Naive B cell (primary cell): ENCODE results near the gene ADK. TPM values are rescaled to one million over a fixed set of nuclear protein-coding genes. Genes with fewer than 3 reads are reported as not detected.
"Not testable (repeated sequence)": the region's sequence is repeated elsewhere in the genome, so short reads cannot be mapped to it uniquely, and the experiment has no call there.

Experiments used
- ATAC-seq, 2 donors: fragments of 150-1000 bp; cut with Tn5 transposase; 2 replicates each; pipeline ENCODE4 v1.10.0; 2021; ENCODE audit warnings: low read depth in 2 of 2, mild to moderate bottlenecking in 2 of 2, moderate library complexity in 2 of 2
- DNase-seq: peaks from one replicate; pipeline ENCODE4 v3.0.0; 2022
- H3K27ac Mint-ChIP-seq, 6 donors: one replicate each; pipeline ENCODE4 v1.8.0; 2020 to 2022; ENCODE audit warnings: mild to moderate bottlenecking in 6 of 6, mixed read lengths in 6 of 6, moderate library complexity in 5 of 6, inconsistent platforms in 2 of 6
- H3K27me3 Mint-ChIP-seq, 3 donors: one replicate each; pipeline ENCODE4 v1.8.0; 2021 to 2022; ENCODE audit warnings: mixed read lengths in 3 of 3, mild to moderate bottlenecking in 1 of 3
- H3K36me3 Mint-ChIP-seq, 2 donors: one replicate each; pipeline ENCODE4 v1.8.0; 2020 to 2022; ENCODE audit warnings: mixed read lengths in 2 of 2, inconsistent platforms in 1 of 2, mild to moderate bottlenecking in 1 of 2
- H3K4me1 Mint-ChIP-seq, 3 donors: one replicate each; pipeline ENCODE4 v1.8.0; 2020 to 2022; ENCODE audit warnings: mixed read lengths in 3 of 3, inconsistent platforms in 1 of 3, mild to moderate bottlenecking in 1 of 3, moderate library complexity in 1 of 3
- H3K4me3 Mint-ChIP-seq, 8 donors: one replicate each; pipeline ENCODE4 v1.8.0; 2020 to 2022; ENCODE audit warnings: mild to moderate bottlenecking in 8 of 8, mixed read lengths in 8 of 8, moderate library complexity in 8 of 8, inconsistent platforms in 2 of 8
- H3K9me3 Mint-ChIP-seq, 7 donors: one replicate each; pipeline ENCODE4 v1.8.0; 2020 to 2022; ENCODE audit warnings: mixed read lengths in 7 of 7, mild to moderate bottlenecking in 5 of 7, inconsistent platforms in 2 of 7, moderate library complexity in 1 of 7
- polyA plus RNA-seq, 6 donors: library from polyadenylated mRNA; unstranded; fragments of 300-500 nt; fragmentation: Illumina TruSeq; gene quantifications; one replicate each; pipeline ENCODE4 v1.2.3, GENCODE V29; 2021; ENCODE audit warnings: low read depth in 6 of 6

ADK gene
- polyA plus RNA-seq, 6 donors from 2014 or later = 240 to 379 (median 288) TPM

DNA sequence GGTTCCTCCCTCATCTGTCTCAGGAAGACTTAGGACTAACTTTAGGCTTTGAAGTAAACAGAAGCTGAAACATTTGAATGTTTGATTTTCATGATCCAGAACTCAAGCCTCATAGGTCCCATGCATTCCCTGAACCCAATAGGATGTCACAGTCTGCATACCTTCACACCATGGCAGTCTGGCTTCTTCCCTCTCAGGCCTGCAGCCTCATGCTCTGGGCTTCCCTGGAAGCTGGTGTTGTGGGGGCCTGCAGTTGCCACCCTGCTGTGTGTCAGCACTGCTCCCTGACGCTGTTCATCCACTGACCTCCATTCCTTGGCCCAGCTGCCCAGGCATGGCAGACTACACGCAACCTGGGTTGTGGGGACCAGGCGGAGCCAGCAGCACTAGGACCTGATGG, 407.9 kb downstream of the ADK start:
- H3K36me3 Mint-ChIP-seq = peaks cover 4 to 15% of the 10 kb centered on the region in 2 donors
- no peak overlapping the region for H3K27ac Mint-ChIP-seq

DNA sequence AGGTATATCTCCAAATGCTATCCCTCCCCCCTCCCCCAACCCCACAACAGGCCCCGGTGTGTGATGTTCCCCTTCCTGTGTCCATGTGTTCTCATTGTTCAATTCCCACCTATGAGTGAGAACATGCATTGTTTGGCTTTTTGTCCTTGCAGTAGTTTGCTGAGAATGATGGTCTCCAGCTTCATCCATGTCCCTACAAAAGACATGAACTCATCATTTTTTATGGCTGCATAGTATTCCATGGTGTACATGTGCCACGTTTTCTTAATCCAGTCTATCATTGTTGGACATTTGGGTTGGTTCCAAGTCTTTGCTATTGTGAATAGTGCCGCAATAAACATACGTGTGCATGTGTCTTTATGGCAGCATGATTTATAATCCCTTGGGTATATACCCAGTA, 417.9 kb downstream of the ADK start:
- H3K36me3 Mint-ChIP-seq, ATAC-seq, H3K27me3 Mint-ChIP-seq, H3K4me3 Mint-ChIP-seq, H3K4me1 Mint-ChIP-seq, H3K27ac Mint-ChIP-seq, DNase-seq, H3K9me3 Mint-ChIP-seq: not testable (repeated sequence)

More for the DNA sequence above, 407.9 kb downstream of the ADK start:
- H3K4me3 Mint-ChIP-seq = no peak overlapping the region
- H3K4me1 Mint-ChIP-seq = no peaks in the 10 kb centered on the region
- DNase-seq (no peak), ATAC-seq (no peak)
- H3K27me3 Mint-ChIP-seq = no peaks in the 10 kb centered on the region
- peaks cover 0 to 2% (median 0%) of the 10 kb centered on the region in 7 donors for H3K9me3 Mint-ChIP-seq

DNA sequence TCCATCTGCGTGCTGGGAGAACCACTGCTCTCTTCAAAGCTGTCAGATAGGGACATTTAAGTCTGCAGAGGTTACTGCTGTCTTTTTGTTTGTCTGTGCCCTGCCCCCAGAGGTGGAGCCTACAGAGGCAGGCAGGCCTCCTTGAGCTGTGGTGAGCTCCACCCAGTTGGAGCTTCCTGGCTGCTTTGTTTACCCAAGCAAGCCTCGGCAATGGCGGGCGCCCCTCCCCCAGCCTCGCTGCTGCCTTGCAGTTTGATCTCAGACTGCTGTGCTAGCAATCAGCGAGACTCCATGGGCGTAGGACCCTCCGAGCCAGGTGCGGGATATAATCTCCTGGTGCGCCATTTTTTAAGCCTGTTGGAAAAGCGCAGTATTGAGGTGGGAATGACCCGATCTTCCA, 422.5 kb downstream of the ADK start:
- not testable (repeated sequence) for DNase-seq, H3K36me3 Mint-ChIP-seq, H3K4me3 Mint-ChIP-seq, ATAC-seq, H3K27me3 Mint-ChIP-seq, H3K9me3 Mint-ChIP-seq
- peak overlapping the region in 1 of 6 donors; percentile 68 for H3K27ac Mint-ChIP-seq
- H3K4me1 Mint-ChIP-seq = peaks cover 4 to 21% (median 15%) of the 10 kb centered on the region in 3 donors

DNA sequence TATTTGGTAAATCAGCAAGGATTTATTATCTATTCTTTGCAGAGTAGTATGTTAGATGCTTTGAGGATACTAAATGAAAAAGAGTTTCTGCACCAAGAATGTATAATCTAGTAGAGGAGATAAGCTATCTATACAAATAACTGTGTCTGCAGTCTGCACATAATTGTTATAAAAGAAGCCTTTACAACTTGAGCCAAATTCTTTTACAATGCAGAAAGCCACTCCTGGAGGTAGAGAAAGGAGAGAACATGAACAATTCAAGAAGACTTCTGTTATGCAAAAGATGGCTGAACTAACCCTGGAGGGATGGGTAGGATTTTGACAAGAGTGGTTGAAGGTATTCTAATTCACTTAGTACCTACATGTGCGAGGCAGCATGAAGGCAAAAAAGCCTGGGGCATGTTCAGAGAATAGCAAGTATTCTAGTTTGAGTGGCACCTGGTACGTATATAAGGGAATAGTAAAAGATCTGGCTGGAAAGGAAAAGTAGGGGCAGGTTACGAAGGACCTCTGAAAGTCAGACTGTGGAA, 424.2 kb downstream of the ADK start:
- Mint-ChIP-seq H3K36me3 (peaks cover under 1 to 7% of the 10 kb centered on the region in 2 donors), H3K4me1 (peaks cover 4 to 21% (median 15%) of the 10 kb centered on the region in 3 donors), H3K9me3 (peaks cover 0 to 4% (median 0%) of the 10 kb centered on the region in 7 donors), H3K4me3 (no peak overlapping the region), H3K27ac (peak overlapping the region in 2 of 6 donors; percentile 0 to 74), H3K27me3 (no peaks in the 10 kb centered on the region)
- DNase-seq (no peak), ATAC-seq (no peak)

DNA sequence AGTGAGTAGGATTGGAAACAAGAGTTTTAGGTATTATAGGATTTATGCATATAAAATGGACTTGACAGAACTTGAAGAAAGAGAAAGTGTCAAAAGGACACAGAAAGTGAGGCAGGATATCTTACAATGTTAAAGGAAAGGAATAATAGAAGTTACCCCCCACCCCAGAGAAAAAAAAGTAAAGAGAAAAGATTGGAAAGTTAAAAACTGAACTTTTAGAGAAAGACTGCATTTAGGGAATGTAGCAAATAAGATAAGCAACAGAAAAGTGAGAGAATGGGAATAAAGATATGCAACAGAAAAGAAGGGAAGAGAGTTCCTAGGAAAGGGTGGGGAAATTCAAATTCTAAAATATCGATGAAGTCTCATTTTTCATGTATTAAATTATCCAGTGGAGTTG, 424.9 kb downstream of the ADK start:
- no peak for DNase-seq
- Mint-ChIP-seq H3K9me3 (peaks cover 0 to 9% (median 5%) of the 10 kb centered on the region in 7 donors), H3K36me3 (peaks cover 7 to 12% of the 10 kb centered on the region in 2 donors), H3K4me1 (peaks cover 4 to 21% (median 15%) of the 10 kb centered on the region in 3 donors), H3K27me3 (no peaks in the 10 kb centered on the region), H3K4me3 (no peak overlapping the region), H3K27ac (peak overlapping the region in 2 of 6 donors; percentile 0 to 74)
- no peak for ATAC-seq

DNA sequence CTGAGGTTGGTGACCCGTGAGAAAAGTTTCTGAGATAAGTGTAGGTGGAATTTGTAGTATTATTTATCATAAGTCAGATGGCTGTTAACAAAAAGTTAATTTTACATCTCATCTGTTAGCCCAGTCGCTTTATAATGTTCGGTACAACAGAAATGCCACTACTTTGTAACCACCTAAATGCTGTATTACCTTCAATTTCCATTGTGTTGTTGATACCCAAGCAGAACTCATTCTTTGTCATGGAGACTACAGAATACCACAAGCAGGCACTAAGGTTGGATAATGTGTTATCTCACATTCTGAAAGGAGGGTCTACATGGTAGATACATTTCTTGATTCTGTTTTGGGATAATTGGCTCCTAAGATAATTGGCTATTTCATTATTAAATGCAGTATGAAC, 425.6 kb downstream of the ADK start:
- no peaks in the 10 kb centered on the region for H3K27me3 Mint-ChIP-seq
- ATAC-seq (no peak), DNase-seq (no peak)
- peaks cover 0 to 8% (median 6%) of the 10 kb centered on the region in 7 donors for H3K9me3 Mint-ChIP-seq
- H3K4me1 Mint-ChIP-seq = peaks cover 4 to 24% (median 18%) of the 10 kb centered on the region in 3 donors
- H3K27ac Mint-ChIP-seq = peak overlapping the region in 2 of 6 donors; percentile 19 to 56
- H3K4me3 Mint-ChIP-seq = no peak overlapping the region
- H3K36me3 Mint-ChIP-seq = peaks cover 14 to 16% of the 10 kb centered on the region in 2 donors

DNA sequence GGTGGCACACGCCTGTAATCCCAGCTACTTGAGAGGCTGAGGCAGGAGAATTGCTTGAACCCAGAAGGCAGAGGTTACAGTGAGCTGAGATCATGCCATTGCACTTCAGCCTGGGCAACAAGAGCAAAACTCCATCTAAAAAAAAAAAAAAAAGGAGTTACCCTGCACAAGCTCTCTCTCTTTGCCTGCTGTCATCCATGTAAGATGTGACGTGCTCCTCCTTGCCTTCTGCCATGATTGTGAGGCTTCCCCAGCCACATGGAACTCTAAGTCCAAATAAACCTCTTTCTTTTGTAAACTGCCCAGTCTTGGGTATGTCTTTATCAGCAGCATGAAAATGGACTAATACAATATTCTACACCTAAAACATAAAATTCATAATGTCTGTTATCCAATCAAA, 429.4 kb downstream of the ADK start:
- peak overlapping the region in 1 of 6 donors; percentile 74 for H3K27ac Mint-ChIP-seq
- peaks cover 15 to 16% of the 10 kb centered on the region in 2 donors for H3K36me3 Mint-ChIP-seq
- not testable (repeated sequence) for DNase-seq, H3K27me3 Mint-ChIP-seq, H3K4me3 Mint-ChIP-seq, H3K9me3 Mint-ChIP-seq, ATAC-seq
- H3K4me1 Mint-ChIP-seq = peaks cover 24 to 42% (median 28%) of the 10 kb centered on the region in 3 donors

DNA sequence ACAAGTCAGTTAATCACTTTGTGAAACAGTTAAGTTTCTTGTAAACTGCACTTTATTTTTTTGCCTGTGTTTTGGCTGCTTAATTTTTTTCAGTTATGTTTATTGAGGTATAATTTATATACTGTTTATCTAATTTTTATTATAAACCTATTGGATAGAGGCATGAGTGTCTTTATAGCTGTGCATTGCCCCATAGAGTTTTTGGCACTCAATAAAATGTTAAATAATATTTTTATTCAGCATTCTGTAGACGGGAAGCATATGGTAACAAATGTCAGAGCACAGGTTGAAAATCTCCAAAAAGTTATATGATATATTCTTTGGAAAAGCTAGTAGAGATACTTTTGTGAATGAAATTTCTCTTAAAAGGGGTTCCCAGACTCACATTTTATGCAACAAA, 431.5 kb downstream of the ADK start:
- no peak for ATAC-seq
- H3K27ac Mint-ChIP-seq = peak overlapping the region in 1 of 6 donors; percentile 33

DNA sequence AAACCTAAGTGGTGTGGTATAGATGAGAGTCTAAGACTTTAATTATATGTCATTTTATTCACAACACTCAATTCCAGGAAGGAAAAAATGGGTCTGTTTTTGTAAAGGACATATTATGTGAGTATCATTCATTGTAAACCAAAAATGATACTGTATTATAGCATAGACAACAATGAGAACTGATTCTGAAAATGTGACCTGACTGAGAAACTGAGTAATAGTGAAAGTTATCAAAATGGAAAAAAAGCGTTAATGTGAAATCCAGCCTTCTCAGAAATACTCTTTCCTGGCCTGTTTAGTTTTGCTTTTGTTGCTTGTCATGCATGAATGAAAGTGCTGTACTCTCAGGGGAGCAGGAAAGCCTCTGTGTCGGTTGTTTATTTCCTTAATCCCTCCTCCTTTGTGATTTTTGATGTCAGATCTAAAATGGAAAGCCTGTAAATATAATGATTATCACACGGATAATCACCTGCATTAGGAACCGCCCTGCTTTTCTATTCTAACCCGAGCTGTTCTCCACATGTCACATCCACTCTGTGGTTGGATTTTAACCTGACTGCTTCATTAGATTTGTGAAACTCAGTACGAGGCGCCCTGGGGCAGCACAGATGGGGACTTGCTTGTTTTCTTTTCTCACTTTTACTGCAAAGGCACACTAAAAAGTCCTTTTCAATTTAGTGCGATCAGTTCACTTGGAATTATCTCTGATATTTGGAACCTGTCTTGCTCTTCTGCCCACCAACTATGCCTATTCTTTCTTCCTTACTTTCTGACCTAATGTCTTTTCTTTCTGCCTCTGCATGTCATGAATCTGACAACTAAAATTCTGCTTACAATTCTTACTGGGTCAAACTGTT, 434.4 kb downstream of the ADK start:
- H3K4me1 Mint-ChIP-seq = peaks cover 39 to 59% (median 53%) of the 10 kb centered on the region in 3 donors
- H3K27me3 Mint-ChIP-seq = no peaks in the 10 kb centered on the region
- H3K36me3 Mint-ChIP-seq = peaks cover 7 to 12% of the 10 kb centered on the region in 2 donors
- DNase-seq (peak; percentile 45), ATAC-seq (peak; percentile 42 to 53)
- peak overlapping the region; percentile 53 to 94 (median 85) for H3K27ac Mint-ChIP-seq
- H3K4me3 Mint-ChIP-seq = peak overlapping the region; percentile 17 to 79 (median 69)
- H3K9me3 Mint-ChIP-seq = peaks cover 0 to 6% (median 4%) of the 10 kb centered on the region in 7 donors

More for the DNA sequence above, 431.5 kb downstream of the ADK start:
- Mint-ChIP-seq H3K9me3 (peaks cover 0 to 6% (median 5%) of the 10 kb centered on the region in 7 donors), H3K4me3 (no peak overlapping the region), H3K36me3 (peaks cover 9 to 15% of the 10 kb centered on the region in 2 donors), H3K4me1 (peaks cover 31 to 47% (median 39%) of the 10 kb centered on the region in 3 donors), H3K27me3 (no peaks in the 10 kb centered on the region)
- no peak for DNase-seq

DNA sequence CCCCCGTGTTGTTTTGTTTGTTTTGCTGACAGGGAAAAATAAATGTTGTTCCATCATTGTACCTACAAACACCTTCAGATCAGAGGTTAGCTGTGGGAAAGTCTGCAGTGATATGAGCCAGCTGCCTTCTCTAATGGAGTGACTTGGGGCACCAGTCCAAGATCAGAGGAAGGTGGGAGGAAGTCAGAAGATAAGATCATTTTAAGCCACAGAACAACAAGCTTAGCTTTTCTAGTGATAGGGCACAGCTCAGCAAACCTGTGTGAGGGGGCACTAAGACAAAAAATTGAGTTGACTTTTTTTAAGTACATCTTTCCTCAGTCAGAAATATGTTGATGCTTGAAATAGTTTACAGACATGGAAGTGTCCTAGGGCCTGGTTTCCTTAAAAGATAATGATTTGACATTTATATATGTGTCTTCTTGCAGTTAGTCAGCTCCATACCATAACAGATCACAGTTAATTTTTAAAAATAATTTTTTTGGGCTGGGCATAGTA, 435.1 kb downstream of the ADK start:
- DNase-seq (no peak), ATAC-seq (no peak)
- Mint-ChIP-seq H3K4me3 (peak overlapping the region; percentile 17 to 79 (median 69)), H3K36me3 (peaks cover 3 to 5% of the 10 kb centered on the region in 2 donors), H3K27ac (peak overlapping the region; percentile 53 to 94 (median 85)), H3K9me3 (peaks cover 0 to 3% (median 0%) of the 10 kb centered on the region in 7 donors), H3K27me3 (no peaks in the 10 kb centered on the region), H3K4me1 (peaks cover 38 to 59% (median 53%) of the 10 kb centered on the region in 3 donors)

DNA sequence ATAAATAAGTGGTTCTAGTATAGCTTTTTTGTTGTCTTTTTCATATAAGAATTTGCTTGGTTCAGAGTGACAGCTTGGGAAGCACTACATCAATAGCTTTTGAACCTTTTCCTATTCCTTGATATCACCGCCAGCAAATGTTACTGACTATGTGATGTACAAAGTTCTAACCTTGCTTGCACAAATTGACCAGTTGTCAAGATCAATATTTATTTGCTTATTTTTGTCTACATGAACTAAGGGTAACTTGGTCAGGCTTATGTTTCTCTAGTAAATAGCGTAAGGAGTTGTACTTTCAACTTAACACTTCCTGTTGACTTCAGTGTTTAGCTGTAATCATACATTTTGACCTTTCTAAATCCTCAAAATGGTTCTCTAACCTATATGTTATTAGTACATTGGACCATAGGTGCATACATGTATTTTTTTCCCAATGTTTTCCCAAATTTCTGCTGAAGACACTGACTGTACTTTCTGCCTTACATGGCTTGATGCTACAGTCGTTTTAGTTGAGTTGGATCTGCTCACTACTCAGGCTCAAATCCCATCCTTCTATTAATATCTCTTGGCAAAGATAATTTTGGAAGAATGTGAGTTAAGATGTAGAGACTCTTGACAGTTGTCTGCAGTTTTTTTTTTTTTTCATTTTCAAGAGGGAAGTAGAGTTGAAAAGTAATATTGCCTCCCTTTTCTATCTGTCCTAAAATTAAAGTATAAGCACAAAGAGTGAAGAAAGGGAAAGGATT, 436.3 kb downstream of the ADK start:
- ATAC-seq (no peak), DNase-seq (no peak)
- Mint-ChIP-seq H3K4me1 (peaks cover 35 to 53% (median 53%) of the 10 kb centered on the region in 3 donors), H3K9me3 (no peaks in the 10 kb centered on the region), H3K27ac (peak overlapping the region in 3 of 6 donors; percentile 67 to 90 (median 86)), H3K4me3 (no peak overlapping the region), H3K27me3 (no peaks in the 10 kb centered on the region), H3K36me3 (no peaks in the 10 kb centered on the region)

DNA sequence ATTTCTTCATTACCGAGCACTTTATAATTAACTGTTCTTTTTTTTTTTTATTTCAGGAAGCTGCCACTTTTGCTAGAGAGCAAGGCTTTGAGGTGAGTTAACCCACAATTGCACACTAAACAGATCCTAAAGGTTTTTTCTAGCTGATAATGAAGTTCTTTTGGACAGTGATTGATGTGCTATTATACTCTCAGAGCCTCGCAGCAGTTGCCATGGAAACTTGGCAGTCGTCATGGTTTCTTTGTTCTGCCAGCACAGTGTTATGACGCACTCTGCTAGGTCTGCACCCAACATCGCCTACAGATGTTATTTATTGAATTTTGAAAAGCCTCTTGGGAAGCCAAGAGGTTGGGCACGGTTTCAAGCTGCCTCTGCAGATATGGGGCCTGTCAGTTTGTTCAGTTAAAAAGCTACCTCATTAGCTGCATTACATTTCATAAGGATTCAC, 438.2 kb downstream of the ADK start:
- peak; percentile 84 to 88 for ATAC-seq
- peak overlapping the region in 1 of 8 donors; percentile 68 for H3K4me3 Mint-ChIP-seq
- H3K4me1 Mint-ChIP-seq = peaks cover 28 to 43% (median 43%) of the 10 kb centered on the region in 3 donors
- H3K27me3 Mint-ChIP-seq = no peaks in the 10 kb centered on the region
- H3K36me3 Mint-ChIP-seq = no peaks in the 10 kb centered on the region
- peak overlapping the region; percentile 53 to 93 (median 88) for H3K27ac Mint-ChIP-seq
- peak; percentile 73 for DNase-seq
- no peaks in the 10 kb centered on the region for H3K9me3 Mint-ChIP-seq

DNA sequence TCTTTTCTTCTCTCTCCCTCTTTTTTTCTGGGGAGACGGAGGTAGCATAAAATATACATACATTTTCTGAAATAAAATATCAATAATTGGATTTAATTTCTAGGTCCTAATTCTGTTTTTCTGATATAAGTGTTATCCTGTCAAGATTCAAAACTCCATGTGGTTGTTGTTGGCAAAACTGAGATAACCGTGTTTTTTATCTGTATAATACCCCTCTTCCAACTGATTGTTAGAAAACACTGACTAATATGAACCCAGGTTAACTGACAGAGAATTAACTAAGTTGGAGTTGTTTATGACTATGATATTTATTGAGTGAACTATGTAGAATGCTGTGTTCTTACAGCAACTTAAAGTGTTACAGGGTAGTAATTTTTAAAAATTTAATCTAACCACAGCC, 438.8 kb downstream of the ADK start:
- Mint-ChIP-seq H3K27ac (peak overlapping the region in 4 of 6 donors; percentile 78 to 93 (median 88)), H3K4me3 (no peak overlapping the region), H3K9me3 (no peaks in the 10 kb centered on the region), H3K27me3 (no peaks in the 10 kb centered on the region), H3K4me1 (peaks cover 24 to 39% (median 37%) of the 10 kb centered on the region in 3 donors), H3K36me3 (no peaks in the 10 kb centered on the region)
- DNase-seq (no peak), ATAC-seq (no peak)
